Astrocyte (in vitro differentiated cells and primary cell): ENCODE measurements around the gene TIAM2. TPM values are rescaled to one million over a fixed set of nuclear protein-coding genes. Genes with fewer than 3 reads are reported as not detected.

Source experiments
- DNase-seq: peaks from one replicate; pipeline ENCODE4 v3.0.0-alpha.2; 2010; ENCODE audit warnings: low read depth
- FAIRE-seq: peaks from 2 replicates; lab custom pipeline; 2011; peaks lifted over from hg19 to GRCh38; lab: Jason Lieb, UNC
- H2AFZ ChIP-seq: 2 replicates; pipeline ENCODE4 v1.6.0; 2012; ENCODE audit warnings: low read depth, low read length, inconsistent platforms
- H3K27ac ChIP-seq: 2 replicates; pipeline ENCODE4 v1.5.1; 2011; ENCODE audit warnings: low read depth, low read length, inconsistent platforms
- H3K27me3 ChIP-seq: 2 replicates; pipeline ENCODE4 v1.6.0; 2011; ENCODE audit warnings: low read length, inconsistent platforms; ENCODE audit not compliant: insufficient read depth
- H3K36me3 ChIP-seq: 2 replicates; pipeline ENCODE4 v1.5.1; 2011; ENCODE audit warnings: low read length, inconsistent platforms; ENCODE audit not compliant: insufficient read depth
- H3K4me1 ChIP-seq: 2 replicates; pipeline ENCODE4 v1.5.1; 2011; ENCODE audit warnings: low read length, inconsistent platforms; ENCODE audit not compliant: insufficient read depth
- H3K4me2 ChIP-seq: 2 replicates; pipeline ENCODE4 v1.6.0; 2012; ENCODE audit warnings: low read length, inconsistent platforms
- H3K4me3 ChIP-seq: 2 replicates; pipeline ENCODE4 v1.5.1; 2011; ENCODE audit warnings: low read depth, mild to moderate bottlenecking, low read length, inconsistent platforms; ENCODE audit not compliant: insufficient read depth
- H3K79me2 ChIP-seq: 2 replicates; pipeline ENCODE4 v1.6.0; 2012; ENCODE audit warnings: mild to moderate bottlenecking, low read length, inconsistent platforms; ENCODE audit not compliant: insufficient read depth
- H3K9ac ChIP-seq: 2 replicates; pipeline ENCODE4 v1.6.0; 2012; ENCODE audit warnings: mild to moderate bottlenecking, low read length, inconsistent platforms
- H3K9me3 ChIP-seq: 2 replicates; pipeline ENCODE4 v1.5.1; 2012; ENCODE audit warnings: low read depth, mild to moderate bottlenecking, low read length, inconsistent platforms; ENCODE audit not compliant: insufficient read depth
- H4K20me1 ChIP-seq: 2 replicates; pipeline ENCODE4 v1.6.0; 2012; ENCODE audit warnings: low read length, inconsistent platforms; ENCODE audit not compliant: insufficient read depth
- H3K27ac Mint-ChIP-seq: one replicate; pipeline ENCODE4 v1.8.0; 2021; ENCODE audit warnings: mild to moderate bottlenecking, mixed read lengths; ENCODE audit not compliant: unreplicated experiment
- H3K27me3 Mint-ChIP-seq: one replicate; pipeline ENCODE4 v1.8.0; 2021; ENCODE audit warnings: low read depth, mixed read lengths; ENCODE audit not compliant: unreplicated experiment
- H3K36me3 Mint-ChIP-seq: one replicate; pipeline ENCODE4 v1.8.0; 2021; ENCODE audit warnings: low read depth, mixed read lengths; ENCODE audit not compliant: unreplicated experiment
- H3K4me1 Mint-ChIP-seq: one replicate; pipeline ENCODE4 v1.8.0; 2021; ENCODE audit warnings: low read depth, mixed read lengths; ENCODE audit not compliant: unreplicated experiment
- H3K4me3 Mint-ChIP-seq: one replicate; pipeline ENCODE4 v1.8.0; 2021; ENCODE audit warnings: mild to moderate bottlenecking, moderate library complexity, mixed read lengths; ENCODE audit not compliant: unreplicated experiment
- H3K9me3 Mint-ChIP-seq: one replicate; pipeline ENCODE4 v1.8.0; 2021; ENCODE audit warnings: mild to moderate bottlenecking, mixed read lengths; ENCODE audit not compliant: unreplicated experiment
- EZH2 ChIP-seq: IDR thresholded peaks from 2 replicates; pipeline ENCODE4 v1.6.1; 2012; ENCODE audit warnings: mild to moderate bottlenecking, low read length, inconsistent platforms; ENCODE audit not compliant: insufficient read depth
- total RNA-seq: library from RNA; stranded (reverse); gene quantifications from 2 replicates; pipeline ENCODE4 v1.2.1, GENCODE V29; 2021
- TF ChIP-seq, protein P1 (sequence below): IDR thresholded peaks from 2 replicates; pipeline ENCODE4 v1.5.1; 2011; ENCODE audit warnings: low read depth, mild to moderate bottlenecking, inconsistent platforms, low read length, moderate library complexity; ENCODE audit not compliant: insufficient read depth

The TIAM2 gene
- total RNA-seq, 1 donor from 2014 or later, result 23.6 TPM

- Histone ChIP-seq H3K27me3 (no peaks in the 10 kb centered on the region), H2AFZ (no peak overlapping the region), H3K4me1 (peaks cover 10% of the 10 kb centered on the region), H3K4me3 (no peak overlapping the region), H3K9ac (no peak overlapping the region), H3K36me3 (no peaks in the 10 kb centered on the region), H3K79me2 (no peaks in the 10 kb centered on the region), H3K9me3 (no peaks in the 10 kb centered on the region), H3K27ac (no peak overlapping the region), H3K4me2 (no peak overlapping the region), H4K20me1 (no peaks in the 10 kb centered on the region)
- no peak for TF ChIP-seq EZH2
- TF ChIP-seq, protein P1, sequence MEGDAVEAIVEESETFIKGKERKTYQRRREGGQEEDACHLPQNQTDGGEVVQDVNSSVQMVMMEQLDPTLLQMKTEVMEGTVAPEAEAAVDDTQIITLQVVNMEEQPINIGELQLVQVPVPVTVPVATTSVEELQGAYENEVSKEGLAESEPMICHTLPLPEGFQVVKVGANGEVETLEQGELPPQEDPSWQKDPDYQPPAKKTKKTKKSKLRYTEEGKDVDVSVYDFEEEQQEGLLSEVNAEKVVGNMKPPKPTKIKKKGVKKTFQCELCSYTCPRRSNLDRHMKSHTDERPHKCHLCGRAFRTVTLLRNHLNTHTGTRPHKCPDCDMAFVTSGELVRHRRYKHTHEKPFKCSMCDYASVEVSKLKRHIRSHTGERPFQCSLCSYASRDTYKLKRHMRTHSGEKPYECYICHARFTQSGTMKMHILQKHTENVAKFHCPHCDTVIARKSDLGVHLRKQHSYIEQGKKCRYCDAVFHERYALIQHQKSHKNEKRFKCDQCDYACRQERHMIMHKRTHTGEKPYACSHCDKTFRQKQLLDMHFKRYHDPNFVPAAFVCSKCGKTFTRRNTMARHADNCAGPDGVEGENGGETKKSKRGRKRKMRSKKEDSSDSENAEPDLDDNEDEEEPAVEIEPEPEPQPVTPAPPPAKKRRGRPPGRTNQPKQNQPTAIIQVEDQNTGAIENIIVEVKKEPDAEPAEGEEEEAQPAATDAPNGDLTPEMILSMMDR, result no peak
- DNase-seq, result no peak
- FAIRE-seq, result no peak
- Mint-ChIP-seq H3K4me1 (peaks cover 16% of the 10 kb centered on the region), H3K27me3 (no peaks in the 10 kb centered on the region), H3K36me3 (peaks cover 8% of the 10 kb centered on the region), H3K9me3 (no peaks in the 10 kb centered on the region), H3K27ac (no peak overlapping the region), H3K4me3 (no peak overlapping the region)
These were observed 26.6 kb downstream of the TIAM2 start for GRCh38 chr6:155021680-155022079.

- no peaks in the 10 kb centered on the region for H3K9me3 Mint-ChIP-seq
- DNase-seq (no peak), FAIRE-seq (no peak)
- Histone ChIP-seq H3K4me1 (peaks cover 11% of the 10 kb centered on the region), H4K20me1 (no peaks in the 10 kb centered on the region), H3K9ac (no peak overlapping the region), H3K4me2 (no peak overlapping the region), H3K4me3 (no peak overlapping the region), H3K27ac (no peak overlapping the region), H3K79me2 (no peaks in the 10 kb centered on the region), H3K9me3 (no peaks in the 10 kb centered on the region), H3K36me3 (no peaks in the 10 kb centered on the region), H3K27me3 (no peaks in the 10 kb centered on the region), H2AFZ (no peak overlapping the region)
- H3K4me3 Mint-ChIP-seq, result no peak overlapping the region
- peaks cover 18% of the 10 kb centered on the region for H3K4me1 Mint-ChIP-seq
- peaks cover 8% of the 10 kb centered on the region for H3K36me3 Mint-ChIP-seq
- no peak overlapping the region for H3K27ac Mint-ChIP-seq
- H3K27me3 Mint-ChIP-seq, result no peaks in the 10 kb centered on the region
- TF ChIP-seq EZH2, result no peak
- TF ChIP-seq, protein P1, result no peak
These were observed 27.6 kb downstream of the TIAM2 start for GRCh38 chr6:155022721-155023120.

GRCh38 chr6:155023717-155024116, 28.6 kb downstream of the TIAM2 start:
- Histone ChIP-seq H2AFZ (no peak overlapping the region), H4K20me1 (no peaks in the 10 kb centered on the region), H3K9me3 (no peaks in the 10 kb centered on the region), H3K27me3 (no peaks in the 10 kb centered on the region), H3K36me3 (no peaks in the 10 kb centered on the region), H3K4me3 (no peak overlapping the region), H3K9ac (no peak overlapping the region), H3K79me2 (no peaks in the 10 kb centered on the region), H3K4me2 (no peak overlapping the region), H3K27ac (no peak overlapping the region), H3K4me1 (peaks cover 11% of the 10 kb centered on the region)
- TF ChIP-seq, protein P1, result no peak
- TF ChIP-seq EZH2, result no peak
- DNase-seq, result no peak
- FAIRE-seq, result no peak
- H3K9me3 Mint-ChIP-seq, result no peaks in the 10 kb centered on the region
- no peak overlapping the region for H3K4me3 Mint-ChIP-seq
- H3K36me3 Mint-ChIP-seq, result peaks cover 8% of the 10 kb centered on the region
- H3K4me1 Mint-ChIP-seq, result peaks cover 18% of the 10 kb centered on the region
- no peak overlapping the region for H3K27ac Mint-ChIP-seq
- H3K27me3 Mint-ChIP-seq, result no peaks in the 10 kb centered on the region
